ENCODE measurements around the gene MCF2L2. TPM values are rescaled to one million over a fixed set of nuclear protein-coding genes. Genes with fewer than 3 reads are reported as not detected.

MCF2L2 gene
- total and polyA plus RNA-seq, 4 donors = 0.13 to 1.0 (median 0.54) TPM

GRCh38 chr3:183277260-183277659 lies 151.2 kb downstream of the MCF2L2 start:
- Histone ChIP-seq H3K4me3 (ENCODE audit: low read length in 2 of 2) (no peak overlapping the region), H3K9me3 (ENCODE audit: control insufficient read depth, low read length) (no peaks in the 10 kb centered on the region), H3K36me3 (ENCODE audit: control insufficient read depth in 1 of 2, insufficient read depth in 2 of 2, low read length in 1 of 2) (no peaks in the 10 kb centered on the region), H3K27ac (ENCODE audit: low read depth in 1 of 2, low read length in 2 of 2) (no peak overlapping the region), H3K4me1 (ENCODE audit: control insufficient read depth in 1 of 2, insufficient read depth in 2 of 2, low read length in 2 of 2) (no peaks in the 10 kb centered on the region), H3K27me3 (ENCODE audit: control insufficient read depth in 1 of 2, insufficient read depth in 2 of 2, low read length in 1 of 2) (no peaks in the 10 kb centered on the region)
- DNase-seq (no peak), ATAC-seq (ENCODE audit: low FRiP score) (no peak)
- intact Hi-C loops (cut with DNase I) = no loop called here
- 96% methylated on average over 4 to 5 of the region's 5 CpGs for WGBS, 2 donors

- no peaks in the 10 kb centered on the region for H3K36me3 ChIP-seq (ENCODE audit: control insufficient read depth in 1 of 2, insufficient read depth in 2 of 2, low read length in 1 of 2)
- intact Hi-C loops (cut with DNase I) = no loop called here
- H3K27ac ChIP-seq (ENCODE audit: low read depth in 1 of 2, low read length in 2 of 2) = no peak overlapping the region
- DNase-seq (no peak), ATAC-seq (ENCODE audit: low FRiP score) (no peak)
- no peak overlapping the region for H3K4me3 ChIP-seq (ENCODE audit: low read length in 2 of 2)
- no peaks in the 10 kb centered on the region for H3K27me3 ChIP-seq (ENCODE audit: control insufficient read depth in 1 of 2, insufficient read depth in 2 of 2, low read length in 1 of 2)
- no peaks in the 10 kb centered on the region for H3K4me1 ChIP-seq (ENCODE audit: control insufficient read depth in 1 of 2, insufficient read depth in 2 of 2, low read length in 2 of 2)
- WGBS, 2 donors = 70 to 76% methylated on average over 3 of the region's 3 CpGs
- no peaks in the 10 kb centered on the region for H3K9me3 ChIP-seq (ENCODE audit: control insufficient read depth, low read length)
These were observed 152.5 kb downstream of the MCF2L2 start for GRCh38 chr3:183275937-183276336.

GRCh38 chr3:183275418-183275817 lies 153.0 kb downstream of the MCF2L2 start:
- Histone ChIP-seq H3K36me3 (ENCODE audit: control insufficient read depth in 1 of 2, insufficient read depth in 2 of 2, low read length in 1 of 2) (no peaks in the 10 kb centered on the region), H3K27me3 (ENCODE audit: control insufficient read depth in 1 of 2, insufficient read depth in 2 of 2, low read length in 1 of 2) (no peaks in the 10 kb centered on the region), H3K27ac (ENCODE audit: low read depth in 1 of 2, low read length in 2 of 2) (no peak overlapping the region), H3K4me1 (ENCODE audit: control insufficient read depth in 1 of 2, insufficient read depth in 2 of 2, low read length in 2 of 2) (no peaks in the 10 kb centered on the region), H3K9me3 (ENCODE audit: control insufficient read depth, low read length) (no peaks in the 10 kb centered on the region), H3K4me3 (ENCODE audit: low read length in 2 of 2) (no peak overlapping the region)
- intact Hi-C loops (cut with DNase I) = no loop called here
- ATAC-seq (ENCODE audit: low FRiP score) (no peak), DNase-seq (no peak)
- WGBS, 2 donors = 37 to 43% methylated on average over 2 of the region's 2 CpGs

GRCh38 chr3:183274609-183275008 lies 153.8 kb downstream of the MCF2L2 start:
- no peak for DNase-seq
- Histone ChIP-seq H3K27ac (ENCODE audit: low read depth in 1 of 2, low read length in 2 of 2) (no peak overlapping the region), H3K4me1 (ENCODE audit: control insufficient read depth in 1 of 2, insufficient read depth in 2 of 2, low read length in 2 of 2) (no peaks in the 10 kb centered on the region), H3K27me3 (ENCODE audit: control insufficient read depth in 1 of 2, insufficient read depth in 2 of 2, low read length in 1 of 2) (no peaks in the 10 kb centered on the region), H3K4me3 (ENCODE audit: low read length in 2 of 2) (no peak overlapping the region), H3K9me3 (ENCODE audit: control insufficient read depth, low read length) (no peaks in the 10 kb centered on the region), H3K36me3 (ENCODE audit: control insufficient read depth in 1 of 2, insufficient read depth in 2 of 2, low read length in 1 of 2) (no peaks in the 10 kb centered on the region)
- no peak for ATAC-seq (ENCODE audit: low FRiP score)
- intact Hi-C loops (cut with DNase I) = no loop called here
- WGBS, 2 donors = 89 to 91% methylated on average over 5 of the region's 5 CpGs

- H3K4me3 ChIP-seq (ENCODE audit: low read length in 2 of 2) = no peak overlapping the region
- H3K9me3 ChIP-seq (ENCODE audit: control insufficient read depth, low read length) = no peaks in the 10 kb centered on the region
- H3K27ac ChIP-seq (ENCODE audit: low read depth in 1 of 2, low read length in 2 of 2) = no peak overlapping the region
- H3K27me3 ChIP-seq (ENCODE audit: control insufficient read depth in 1 of 2, insufficient read depth in 2 of 2, low read length in 1 of 2) = no peaks in the 10 kb centered on the region
- ATAC-seq (ENCODE audit: low FRiP score) = no peak
- intact Hi-C loops (cut with DNase I) = no loop called here
- H3K4me1 ChIP-seq (ENCODE audit: control insufficient read depth in 1 of 2, insufficient read depth in 2 of 2, low read length in 2 of 2) = no peaks in the 10 kb centered on the region
- DNase-seq = no peak
- H3K36me3 ChIP-seq (ENCODE audit: control insufficient read depth in 1 of 2, insufficient read depth in 2 of 2, low read length in 1 of 2) = no peaks in the 10 kb centered on the region
These were observed 155.6 kb downstream of the MCF2L2 start for GRCh38 chr3:183272791-183273190.

GRCh38 chr3:183272142-183272541 lies 156.3 kb downstream of the MCF2L2 start:
- Histone ChIP-seq H3K27ac (ENCODE audit: low read depth in 1 of 2, low read length in 2 of 2) (no peak overlapping the region), H3K4me1 (ENCODE audit: control insufficient read depth in 1 of 2, insufficient read depth in 2 of 2, low read length in 2 of 2) (no peaks in the 10 kb centered on the region), H3K4me3 (ENCODE audit: low read length in 2 of 2) (no peak overlapping the region), H3K27me3 (ENCODE audit: control insufficient read depth in 1 of 2, insufficient read depth in 2 of 2, low read length in 1 of 2) (no peaks in the 10 kb centered on the region), H3K9me3 (ENCODE audit: control insufficient read depth, low read length) (no peaks in the 10 kb centered on the region), H3K36me3 (ENCODE audit: control insufficient read depth in 1 of 2, insufficient read depth in 2 of 2, low read length in 1 of 2) (no peaks in the 10 kb centered on the region)
- no peak for DNase-seq
- ATAC-seq (ENCODE audit: low FRiP score) = no peak
- intact Hi-C loops (cut with DNase I) = no loop called here
- 96 to 97% methylated on average over 3 of the region's 3 CpGs for WGBS, 2 donors

- Histone ChIP-seq H3K27me3 (ENCODE audit: control insufficient read depth in 1 of 2, insufficient read depth in 2 of 2, low read length in 1 of 2) (no peaks in the 10 kb centered on the region), H3K4me3 (ENCODE audit: low read length in 2 of 2) (no peak overlapping the region), H3K4me1 (ENCODE audit: control insufficient read depth in 1 of 2, insufficient read depth in 2 of 2, low read length in 2 of 2) (no peaks in the 10 kb centered on the region), H3K27ac (ENCODE audit: low read depth in 1 of 2, low read length in 2 of 2) (no peak overlapping the region), H3K9me3 (ENCODE audit: control insufficient read depth, low read length) (no peaks in the 10 kb centered on the region), H3K36me3 (ENCODE audit: control insufficient read depth in 1 of 2, insufficient read depth in 2 of 2, low read length in 1 of 2) (no peaks in the 10 kb centered on the region)
- WGBS, 2 donors = 84 to 90% methylated on average over 7 of the region's 7 CpGs
- ATAC-seq (ENCODE audit: low FRiP score) = no peak
- intact Hi-C loops (cut with DNase I) = no loop called here
- no peak for DNase-seq
These were observed 158.1 kb downstream of the MCF2L2 start for GRCh38 chr3:183270344-183270743.

- ATAC-seq (ENCODE audit: low FRiP score) = no peak
- H3K4me3 ChIP-seq (ENCODE audit: low read length in 2 of 2) = no peak overlapping the region
- no peak overlapping the region for H3K27ac ChIP-seq (ENCODE audit: low read depth in 1 of 2, low read length in 2 of 2)
- no peaks in the 10 kb centered on the region for H3K9me3 ChIP-seq (ENCODE audit: control insufficient read depth, low read length)
- H3K36me3 ChIP-seq (ENCODE audit: control insufficient read depth in 1 of 2, insufficient read depth in 2 of 2, low read length in 1 of 2) = no peaks in the 10 kb centered on the region
- no peaks in the 10 kb centered on the region for H3K4me1 ChIP-seq (ENCODE audit: control insufficient read depth in 1 of 2, insufficient read depth in 2 of 2, low read length in 2 of 2)
- no peaks in the 10 kb centered on the region for H3K27me3 ChIP-seq (ENCODE audit: control insufficient read depth in 1 of 2, insufficient read depth in 2 of 2, low read length in 1 of 2)
- DNase-seq = no peak
- 94 to 97% methylated on average over 13 of the region's 13 CpGs for WGBS, 2 donors
- intact Hi-C loops (cut with DNase I) = no loop called here
These were observed 159.1 kb downstream of the MCF2L2 start for GRCh38 chr3:183269345-183269744.

- 80% methylated on average over 5 of the region's 5 CpGs for WGBS, 2 donors
- no peak overlapping the region for H3K27ac ChIP-seq (ENCODE audit: low read depth in 1 of 2, low read length in 2 of 2)
- no peaks in the 10 kb centered on the region for H3K27me3 ChIP-seq (ENCODE audit: control insufficient read depth in 1 of 2, insufficient read depth in 2 of 2, low read length in 1 of 2)
- H3K36me3 ChIP-seq (ENCODE audit: control insufficient read depth in 1 of 2, insufficient read depth in 2 of 2, low read length in 1 of 2) = no peaks in the 10 kb centered on the region
- no peaks in the 10 kb centered on the region for H3K4me1 ChIP-seq (ENCODE audit: control insufficient read depth in 1 of 2, insufficient read depth in 2 of 2, low read length in 2 of 2)
- no peak overlapping the region for H3K4me3 ChIP-seq (ENCODE audit: low read length in 2 of 2)
- intact Hi-C loops (cut with DNase I) = no loop called here
- no peaks in the 10 kb centered on the region for H3K9me3 ChIP-seq (ENCODE audit: control insufficient read depth, low read length)
- DNase-seq (no peak), ATAC-seq (ENCODE audit: low FRiP score) (no peak)
These were observed 160.1 kb downstream of the MCF2L2 start for GRCh38 chr3:183268366-183268765.
